Right atrium auricular region (tissue), 2 donors: Measurements from ENCODE around the gene LRP2. TPM values are rescaled to one million over a fixed set of nuclear protein-coding genes. Genes with fewer than 3 reads are reported as not detected.

Source experiments
- DNase-seq: peaks from one replicate; pipeline ENCODE4 v3.0.0-alpha.2; 2019; ENCODE audit warnings: low spot score
- H3K27ac ChIP-seq, 2 donors: fragments of 200-600 bp; sonication (generic); 1 replicate in 1 of 2; 2 replicates in 1 of 2; pipeline ENCODE4 v1.5.1; 2016 to 2019
- H3K27me3 ChIP-seq, 2 donors: fragments of 200-600 bp; sonication (generic); one replicate each; pipeline versions ENCODE4 v1.5.1 to v1.6.0; 2017 to 2019
- H3K36me3 ChIP-seq: fragments of 200-600 bp; sonication (generic); one replicate; pipeline ENCODE4 v1.5.1; 2016
- H3K4me1 ChIP-seq, 2 donors: fragments of 200-600 bp; sonication (generic); one replicate each; pipeline versions ENCODE4 v1.5.1 to v1.6.0; 2017 to 2019
- H3K4me3 ChIP-seq, 2 donors: fragments of 200-600 bp; sonication (generic); 1 replicate in 1 of 2; 2 replicates in 1 of 2; pipeline ENCODE4 v1.5.1; 2017 to 2019; ENCODE audit warnings: mild to moderate bottlenecking in 1 of 2, moderate library complexity in 1 of 2
- H3K9me3 ChIP-seq, 2 donors: fragments of 200-600 bp; sonication (generic); one replicate each; pipeline ENCODE4 v1.5.1; 2019
- total RNA-seq, 2 donors: library from RNA; depleted of rRNA; stranded (reverse); fragments of >200 nt; gene quantifications; one replicate each; pipeline ENCODE4 v1.1.0, GENCODE V29; 2016
- TF ChIP-seq, protein P1 (sequence below), 2 donors: fragments of 200-600 bp; sonication (generic); IDR thresholded peaks; one replicate each; pipeline ENCODE4 v1.5.1; 2019; ENCODE audit warnings: antibody characterized with exemption in 2 of 2

The LRP2 gene
- total RNA-seq, 2 donors from 2014 or later = 8.1 to 14.8 TPM

DNA sequence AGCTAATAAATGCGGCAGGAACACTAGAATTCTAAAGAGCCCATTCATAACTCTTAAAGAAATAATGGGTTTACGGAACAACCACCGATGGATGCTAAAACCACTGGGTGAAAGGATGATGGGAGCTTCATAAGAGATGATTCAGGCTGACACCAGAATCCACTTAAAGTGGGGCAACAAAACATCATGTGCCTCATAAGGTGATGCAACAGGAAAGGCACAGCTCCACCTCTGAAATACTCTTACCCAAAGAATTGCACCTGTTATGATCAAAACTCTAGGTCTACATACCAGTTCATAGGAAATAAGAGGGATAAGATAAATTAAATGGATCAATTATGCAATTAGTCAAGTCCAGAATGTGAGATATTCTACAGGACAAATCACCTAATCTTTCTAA lies 161.6 kb downstream of the LRP2 start:
- no peak for DNase-seq
- Histone ChIP-seq H3K9me3 (no peaks in the 10 kb centered on the region), H3K4me3 (no peak overlapping the region), H3K27ac (no peak overlapping the region), H3K4me1 (no peaks in the 10 kb centered on the region), H3K27me3 (no peaks in the 10 kb centered on the region), H3K36me3 (no peaks in the 10 kb centered on the region)
- TF ChIP-seq, protein P1, sequence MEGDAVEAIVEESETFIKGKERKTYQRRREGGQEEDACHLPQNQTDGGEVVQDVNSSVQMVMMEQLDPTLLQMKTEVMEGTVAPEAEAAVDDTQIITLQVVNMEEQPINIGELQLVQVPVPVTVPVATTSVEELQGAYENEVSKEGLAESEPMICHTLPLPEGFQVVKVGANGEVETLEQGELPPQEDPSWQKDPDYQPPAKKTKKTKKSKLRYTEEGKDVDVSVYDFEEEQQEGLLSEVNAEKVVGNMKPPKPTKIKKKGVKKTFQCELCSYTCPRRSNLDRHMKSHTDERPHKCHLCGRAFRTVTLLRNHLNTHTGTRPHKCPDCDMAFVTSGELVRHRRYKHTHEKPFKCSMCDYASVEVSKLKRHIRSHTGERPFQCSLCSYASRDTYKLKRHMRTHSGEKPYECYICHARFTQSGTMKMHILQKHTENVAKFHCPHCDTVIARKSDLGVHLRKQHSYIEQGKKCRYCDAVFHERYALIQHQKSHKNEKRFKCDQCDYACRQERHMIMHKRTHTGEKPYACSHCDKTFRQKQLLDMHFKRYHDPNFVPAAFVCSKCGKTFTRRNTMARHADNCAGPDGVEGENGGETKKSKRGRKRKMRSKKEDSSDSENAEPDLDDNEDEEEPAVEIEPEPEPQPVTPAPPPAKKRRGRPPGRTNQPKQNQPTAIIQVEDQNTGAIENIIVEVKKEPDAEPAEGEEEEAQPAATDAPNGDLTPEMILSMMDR (IDR thresholded peaks at IDR 0.05) = no peak

DNA sequence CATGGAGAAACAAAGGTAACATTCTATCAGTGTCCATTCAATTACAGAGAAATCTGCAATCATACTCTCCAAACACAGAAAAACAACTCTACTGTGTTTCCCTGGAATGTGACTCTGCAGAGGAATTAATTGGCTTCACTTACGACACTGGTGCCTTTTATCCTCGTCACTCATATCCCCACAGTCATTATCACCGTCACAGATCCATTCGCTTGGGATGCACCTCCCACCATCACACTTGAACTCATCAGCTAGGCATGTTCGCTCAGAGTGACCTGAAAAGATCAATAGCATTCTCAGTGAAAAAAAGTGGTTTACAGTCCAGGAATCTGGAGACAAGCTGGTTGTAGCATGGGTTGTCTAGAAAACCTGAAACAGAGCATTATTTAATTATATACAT lies 168.7 kb downstream of the LRP2 start:
- H3K4me1 ChIP-seq = no peaks in the 10 kb centered on the region
- no peaks in the 10 kb centered on the region for H3K9me3 ChIP-seq
- no peaks in the 10 kb centered on the region for H3K27me3 ChIP-seq
- no peak overlapping the region for H3K27ac ChIP-seq
- TF ChIP-seq, protein P1 (IDR thresholded peaks at IDR 0.05) = no peak
- DNase-seq = no peak
- H3K4me3 ChIP-seq = no peak overlapping the region
- no peaks in the 10 kb centered on the region for H3K36me3 ChIP-seq

DNA sequence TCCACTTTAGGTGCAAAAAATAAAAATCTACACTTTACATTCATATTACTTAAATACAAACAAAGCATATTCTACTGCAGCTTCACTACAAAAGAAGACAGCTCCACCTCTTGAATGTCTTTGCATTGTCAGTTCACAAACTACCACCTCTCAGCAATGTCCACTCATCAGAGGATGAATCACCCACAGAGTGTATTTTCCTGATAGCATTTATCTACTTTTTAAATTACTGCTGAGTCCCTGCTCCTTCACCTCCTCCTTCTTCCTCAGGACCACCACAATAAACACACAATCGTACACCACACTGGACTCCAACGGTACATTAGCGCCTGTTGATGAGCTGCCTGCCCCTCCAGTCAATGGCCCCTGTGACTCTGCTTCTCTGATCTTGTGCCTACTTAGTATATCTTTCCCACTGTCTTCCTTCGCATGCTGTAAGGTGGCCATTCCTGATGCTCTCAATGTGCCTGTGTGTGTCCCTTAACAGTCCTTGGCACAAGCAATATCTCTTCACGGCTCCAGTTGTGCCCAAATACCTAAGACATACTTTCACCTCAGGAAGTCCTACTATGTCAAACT lies 172.0 kb downstream of the LRP2 start:
- TF ChIP-seq, protein P1 (IDR thresholded peaks at IDR 0.05) = no peak
- H3K27me3 ChIP-seq = no peaks in the 10 kb centered on the region
- H3K9me3 ChIP-seq = no peaks in the 10 kb centered on the region
- no peaks in the 10 kb centered on the region for H3K4me1 ChIP-seq
- no peak overlapping the region for H3K27ac ChIP-seq
- no peaks in the 10 kb centered on the region for H3K36me3 ChIP-seq
- no peak for DNase-seq
- H3K4me3 ChIP-seq = no peak overlapping the region

DNA sequence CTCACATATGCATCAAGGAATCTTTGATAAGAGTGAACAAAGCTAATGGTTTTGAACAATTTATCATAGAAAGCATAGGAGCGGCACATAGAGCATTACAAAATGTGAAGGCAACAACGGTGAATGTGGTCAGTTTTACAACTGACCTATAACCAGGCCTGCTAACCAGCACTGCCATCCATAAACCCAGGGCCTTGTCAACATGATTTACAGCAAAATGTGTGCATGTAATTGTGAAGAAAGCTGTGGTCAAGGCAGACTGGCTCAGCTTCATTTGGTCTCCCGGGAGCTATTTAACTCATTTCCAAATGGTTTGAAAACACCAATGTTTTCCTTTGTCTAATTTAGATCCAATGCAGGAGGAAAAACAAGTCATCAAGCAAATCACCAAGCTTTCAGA lies 173.2 kb downstream of the LRP2 start:
- no peaks in the 10 kb centered on the region for H3K4me1 ChIP-seq
- no peak overlapping the region for H3K27ac ChIP-seq
- H3K9me3 ChIP-seq = no peaks in the 10 kb centered on the region
- DNase-seq = no peak
- no peaks in the 10 kb centered on the region for H3K36me3 ChIP-seq
- H3K4me3 ChIP-seq = no peak overlapping the region
- TF ChIP-seq, protein P1 (IDR thresholded peaks at IDR 0.05) = no peak
- H3K27me3 ChIP-seq = no peaks in the 10 kb centered on the region

DNA sequence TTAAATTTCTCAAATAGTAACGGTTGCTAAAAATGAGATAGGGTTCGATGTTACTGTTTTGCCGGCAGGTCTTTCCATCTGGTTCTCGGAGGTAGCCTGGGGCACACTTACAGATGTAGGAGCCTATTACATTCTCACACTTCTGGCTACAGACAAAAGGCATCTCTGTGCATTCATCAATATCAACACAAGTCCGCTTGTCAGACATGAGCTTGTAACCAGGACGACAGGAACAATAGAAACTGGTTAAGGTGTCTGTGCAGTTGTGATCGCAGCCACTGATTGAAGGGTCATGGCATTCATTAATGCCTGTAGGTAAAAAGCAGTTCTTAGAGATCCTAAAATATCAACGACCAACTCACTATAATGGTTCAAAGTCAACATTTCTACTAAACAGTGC lies 176.6 kb downstream of the LRP2 start:
- H3K4me3 ChIP-seq = no peak overlapping the region
- no peaks in the 10 kb centered on the region for H3K4me1 ChIP-seq
- no peak for DNase-seq

More for the DNA sequence above, 176.6 kb downstream of the LRP2 start:
- Histone ChIP-seq H3K27ac (no peak overlapping the region), H3K36me3 (no peaks in the 10 kb centered on the region), H3K27me3 (no peaks in the 10 kb centered on the region), H3K9me3 (no peaks in the 10 kb centered on the region)
- TF ChIP-seq, protein P1 (IDR thresholded peaks at IDR 0.05) = no peak
